ENCODE data around the gene TTC12.

TTC12 gene

GRCh38 chr11:113338730-113339129 lies 24.3 kb downstream of the TTC12 start:
- no peak for DNase-seq (ENCODE audit: low read depth)
- no peak for TF ChIP-seq CTCF (IDR thresholded peaks at IDR 0.05; ENCODE audit: low read length, missing control alignments)
- H3K4me3 ChIP-seq (replicated peaks; ENCODE audit: low read depth, low read length) = no peak overlapping the region

- TF ChIP-seq CTCF (IDR thresholded peaks at IDR 0.05; ENCODE audit: low read length, missing control alignments) = no peak
- DNase-seq (ENCODE audit: low read depth) = no peak
- no peak overlapping the region for H3K4me3 ChIP-seq (replicated peaks; ENCODE audit: low read depth, low read length)
Measured at GRCh38 chr11:113339929-113340589, 25.7 kb downstream of the TTC12 start.

- DNase-seq (ENCODE audit: low read depth) = no peak
- no peak overlapping the region for H3K4me3 ChIP-seq (replicated peaks; ENCODE audit: low read depth, low read length)
- no peak for TF ChIP-seq CTCF (IDR thresholded peaks at IDR 0.05; ENCODE audit: low read length, missing control alignments)
Measured at GRCh38 chr11:113341388-113342165, 27.2 kb downstream of the TTC12 start.

GRCh38 chr11:113345978-113346377 lies 31.6 kb downstream of the TTC12 start:
- H3K4me3 ChIP-seq (replicated peaks; ENCODE audit: low read depth, low read length) = no peak overlapping the region
- TF ChIP-seq CTCF (IDR thresholded peaks at IDR 0.05; ENCODE audit: low read length, missing control alignments) = no peak
- DNase-seq (ENCODE audit: low read depth) = no peak

- no peak for TF ChIP-seq CTCF (IDR thresholded peaks at IDR 0.05; ENCODE audit: low read length, missing control alignments)
- no peak for DNase-seq (ENCODE audit: low read depth)
- no peak overlapping the region for H3K4me3 ChIP-seq (replicated peaks; ENCODE audit: low read depth, low read length)
Measured at GRCh38 chr11:113349528-113349927, 35.1 kb downstream of the TTC12 start.

GRCh38 chr11:113350336-113351067 lies 36.1 kb downstream of the TTC12 start:
- no peak overlapping the region for H3K4me3 ChIP-seq (replicated peaks; ENCODE audit: low read depth, low read length)
- no peak for TF ChIP-seq CTCF (IDR thresholded peaks at IDR 0.05; ENCODE audit: low read length, missing control alignments)

More at GRCh38 chr11:113350336-113351067, 36.1 kb downstream of the TTC12 start:
- no peak for DNase-seq (ENCODE audit: low read depth)

Measured in fibroblast of pulmonary artery (primary cell).